ENCODE results near the gene TUFT1.

DNA sequence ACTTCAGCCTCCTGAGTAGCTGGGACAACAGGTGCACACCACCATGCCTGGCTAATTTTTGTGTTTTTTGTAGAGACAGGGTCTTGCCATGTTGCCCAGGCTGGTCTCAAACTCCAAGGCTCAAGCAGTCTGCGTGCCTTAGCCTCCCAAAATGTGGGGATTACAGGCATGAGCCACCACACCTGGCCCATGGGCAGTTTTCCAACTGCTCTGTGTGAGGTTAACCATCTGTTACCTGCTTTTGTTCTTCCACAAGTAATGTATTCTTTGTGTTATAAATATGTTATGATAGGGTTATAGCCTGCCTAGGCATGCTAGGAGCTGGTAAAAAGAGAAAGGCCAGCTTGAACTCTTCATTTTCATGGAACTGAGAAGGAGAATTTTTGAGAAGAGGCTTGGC is 30.7 kb downstream of the TUFT1 start:
- TF ChIP-seq TAF1 (IDR thresholded peaks at IDR 0.05; ENCODE audit: low read depth), result no peak
- no peak for TF ChIP-seq CEBPB (IDR thresholded peaks at IDR 0.05)
- TF ChIP-seq NFIC (IDR thresholded peaks at IDR 0.05), result no peak
- no peak for TF ChIP-seq RAD21 (IDR thresholded peaks at IDR 0.05; ENCODE audit: low read depth)
- TF ChIP-seq, protein P1, sequence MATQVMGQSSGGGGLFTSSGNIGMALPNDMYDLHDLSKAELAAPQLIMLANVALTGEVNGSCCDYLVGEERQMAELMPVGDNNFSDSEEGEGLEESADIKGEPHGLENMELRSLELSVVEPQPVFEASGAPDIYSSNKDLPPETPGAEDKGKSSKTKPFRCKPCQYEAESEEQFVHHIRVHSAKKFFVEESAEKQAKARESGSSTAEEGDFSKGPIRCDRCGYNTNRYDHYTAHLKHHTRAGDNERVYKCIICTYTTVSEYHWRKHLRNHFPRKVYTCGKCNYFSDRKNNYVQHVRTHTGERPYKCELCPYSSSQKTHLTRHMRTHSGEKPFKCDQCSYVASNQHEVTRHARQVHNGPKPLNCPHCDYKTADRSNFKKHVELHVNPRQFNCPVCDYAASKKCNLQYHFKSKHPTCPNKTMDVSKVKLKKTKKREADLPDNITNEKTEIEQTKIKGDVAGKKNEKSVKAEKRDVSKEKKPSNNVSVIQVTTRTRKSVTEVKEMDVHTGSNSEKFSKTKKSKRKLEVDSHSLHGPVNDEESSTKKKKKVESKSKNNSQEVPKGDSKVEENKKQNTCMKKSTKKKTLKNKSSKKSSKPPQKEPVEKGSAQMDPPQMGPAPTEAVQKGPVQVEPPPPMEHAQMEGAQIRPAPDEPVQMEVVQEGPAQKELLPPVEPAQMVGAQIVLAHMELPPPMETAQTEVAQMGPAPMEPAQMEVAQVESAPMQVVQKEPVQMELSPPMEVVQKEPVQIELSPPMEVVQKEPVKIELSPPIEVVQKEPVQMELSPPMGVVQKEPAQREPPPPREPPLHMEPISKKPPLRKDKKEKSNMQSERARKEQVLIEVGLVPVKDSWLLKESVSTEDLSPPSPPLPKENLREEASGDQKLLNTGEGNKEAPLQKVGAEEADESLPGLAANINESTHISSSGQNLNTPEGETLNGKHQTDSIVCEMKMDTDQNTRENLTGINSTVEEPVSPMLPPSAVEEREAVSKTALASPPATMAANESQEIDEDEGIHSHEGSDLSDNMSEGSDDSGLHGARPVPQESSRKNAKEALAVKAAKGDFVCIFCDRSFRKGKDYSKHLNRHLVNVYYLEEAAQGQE (IDR thresholded peaks at IDR 0.05; ENCODE audit: low read depth), result no peak

Data from Ishikawa (cell line).